ENCODE results near the gene LRP1.

GRCh38 chr12:57150400-57151000 lies 22.2 kb downstream of the LRP1 start:
- TF ChIP-seq CTCF (IDR thresholded peaks at IDR 0.05; ENCODE audit: insufficient read depth, low read depth, low read length) = no peak
- no peak for TF ChIP-seq EZH2 (IDR thresholded peaks at IDR 0.05; ENCODE audit: insufficient read depth, low read length)

Measured in astrocyte (in vitro differentiated cells and primary cell).